Karpas-422 (cell line): Measurements from ENCODE around the gene RALGAPA2. TPM values are rescaled to one million over a fixed set of nuclear protein-coding genes. Genes with fewer than 3 reads are reported as not detected.
A peak's percentile ranks its signal among the peaks of the same experiment; 100 is the strongest.

Experiments used
- DNase-seq: peaks from one replicate; pipeline ENCODE4 v3.0.0-alpha.2; 2015
- H2AFZ ChIP-seq: fragments of 200-600 bp; sonication (generic); 2 replicates; pipeline ENCODE4 v1.6.1; 2014; ENCODE audit warnings: antibody characterized with exemption, low read length, mixed read lengths
- H3K27ac ChIP-seq: fragments of 200-600 bp; sonication (generic); 2 replicates; pipeline ENCODE4 v1.5.1; 2014; ENCODE audit warnings: mild to moderate bottlenecking, low read length, moderate library complexity
- H3K27me3 ChIP-seq: fragments of 200-600 bp; sonication (generic); 2 replicates; pipeline ENCODE4 v1.6.1; 2014; ENCODE audit warnings: low read length, mixed read lengths
- H3K36me3 ChIP-seq: fragments of 200-600 bp; sonication (generic); 2 replicates; pipeline ENCODE4 v1.6.1; 2014; ENCODE audit warnings: low read length, mixed read lengths; ENCODE audit not compliant: insufficient read depth
- H3K4me1 ChIP-seq: fragments of 200-600 bp; sonication (generic); 2 replicates; pipeline ENCODE4 v1.6.1; 2014; ENCODE audit warnings: mild to moderate bottlenecking, low read length, mixed read lengths
- H3K4me2 ChIP-seq: fragments of 200-600 bp; sonication (generic); 2 replicates; pipeline ENCODE4 v1.6.1; 2014; ENCODE audit warnings: low read length, low read depth, mild to moderate bottlenecking; ENCODE audit not compliant: poor library complexity, severe bottlenecking
- H3K4me3 ChIP-seq: fragments of 200-600 bp; sonication (generic); 2 replicates; pipeline ENCODE4 v1.5.1; 2014; ENCODE audit warnings: mild to moderate bottlenecking, antibody characterized with exemption, low read length, mixed read lengths
- H3K79me2 ChIP-seq: fragments of 200-600 bp; sonication (generic); 2 replicates; pipeline ENCODE4 v1.6.1; 2014; ENCODE audit warnings: mild to moderate bottlenecking, low read length, mixed read lengths
- H3K9ac ChIP-seq: fragments of 200-600 bp; sonication (generic); 2 replicates; pipeline ENCODE4 v1.6.0; 2014; ENCODE audit warnings: low read length
- H3K9me2 ChIP-seq: fragments of 200-600 bp; sonication (generic), shearing (Covaris generic); replicated peaks from 2 replicates; pipeline ENCODE4 v1.6.0; 2014; ENCODE audit warnings: mild to moderate bottlenecking, low read length, moderate library complexity; ENCODE audit not compliant: insufficient read depth
- H3K9me3 ChIP-seq: fragments of 300-700, 200-600 bp; sonication (generic); 2 replicates; pipeline ENCODE4 v1.6.1; 2014; ENCODE audit warnings: low read length, mixed read lengths
- H4K20me1 ChIP-seq: fragments of 200-600 bp; sonication (generic); 2 replicates; pipeline ENCODE4 v1.6.1; 2014; ENCODE audit warnings: mild to moderate bottlenecking, antibody characterized with exemption, low read length, low read depth; ENCODE audit not compliant: insufficient read depth
- total RNA-seq: library from RNA; depleted of rRNA; stranded (reverse); fragments of >200 nt; shearing (Covaris generic); gene quantifications from 2 replicates; pipeline ENCODE4 v1.2.3, GENCODE V29; 2014; ENCODE audit warnings: low replicate concordance

RALGAPA2 gene
- total RNA-seq, 1 experiment from 2014 or later = 6.3 TPM

DNA sequence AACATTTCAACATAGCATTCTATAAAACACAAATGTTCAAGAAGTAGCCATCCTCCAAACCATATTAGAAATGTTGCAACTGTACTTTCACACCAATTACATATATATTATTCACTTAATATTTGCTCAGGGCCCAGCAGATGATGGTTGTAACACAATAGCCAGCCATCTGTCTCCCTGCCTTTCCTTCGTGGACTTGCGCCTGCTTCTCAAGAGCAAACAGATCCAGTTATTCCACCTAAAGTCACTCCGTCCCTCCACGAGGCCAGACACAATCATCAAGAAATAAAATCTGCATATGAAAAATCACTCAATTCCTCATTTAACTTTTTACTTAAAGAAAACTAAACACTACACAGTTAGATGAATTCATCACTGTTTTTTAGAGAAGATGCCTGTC is 160.4 kb downstream of the RALGAPA2 start:
- Histone ChIP-seq H3K4me3 (no peak overlapping the region), H2AFZ (no peak overlapping the region), H3K79me2 (no peaks in the 10 kb centered on the region), H3K27me3 (no peaks in the 10 kb centered on the region), H3K4me2 (no peak overlapping the region), H3K9ac (no peak overlapping the region), H3K9me3 (no peaks in the 10 kb centered on the region), H3K4me1 (no peaks in the 10 kb centered on the region), H3K36me3 (no peaks in the 10 kb centered on the region), H3K27ac (no peak overlapping the region), H3K9me2 (no peaks in the 10 kb centered on the region), H4K20me1 (no peaks in the 10 kb centered on the region)
- DNase-seq = no peak

DNA sequence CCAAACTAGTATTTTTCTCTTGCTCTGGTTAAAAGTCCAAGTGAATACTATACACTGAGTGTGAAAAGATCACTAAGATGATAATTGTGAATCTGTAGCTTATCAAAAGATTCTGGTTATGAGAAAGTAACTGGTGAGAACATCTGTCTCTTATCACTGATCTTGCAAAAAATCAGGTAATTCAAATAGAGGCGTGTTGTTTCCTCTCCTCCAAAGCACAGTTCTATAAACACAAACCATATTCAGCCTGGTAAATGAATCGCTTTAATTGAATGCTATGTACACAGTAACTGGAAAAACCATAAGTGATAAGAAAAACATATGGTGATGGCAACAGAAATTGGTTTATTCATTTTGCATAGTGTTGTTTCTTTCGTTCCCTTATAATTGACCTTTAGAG is 161.0 kb downstream of the RALGAPA2 start:
- Histone ChIP-seq H3K9me3 (no peaks in the 10 kb centered on the region), H3K27me3 (no peaks in the 10 kb centered on the region), H3K79me2 (no peaks in the 10 kb centered on the region), H3K4me2 (no peak overlapping the region), H3K9me2 (no peaks in the 10 kb centered on the region), H3K4me1 (no peaks in the 10 kb centered on the region), H3K4me3 (no peak overlapping the region), H3K27ac (no peak overlapping the region), H4K20me1 (no peaks in the 10 kb centered on the region), H3K9ac (no peak overlapping the region), H3K36me3 (no peaks in the 10 kb centered on the region), H2AFZ (no peak overlapping the region)
- DNase-seq = no peak

GRCh38 chr20:20549704-20550103 is 162.7 kb downstream of the RALGAPA2 start:
- H3K36me3 ChIP-seq = no peaks in the 10 kb centered on the region
- H3K4me2 ChIP-seq = no peak overlapping the region
- H3K9ac ChIP-seq = no peak overlapping the region
- no peak overlapping the region for H2AFZ ChIP-seq
- no peaks in the 10 kb centered on the region for H3K4me1 ChIP-seq
- H3K9me2 ChIP-seq = no peaks in the 10 kb centered on the region
- H3K27me3 ChIP-seq = no peaks in the 10 kb centered on the region
- DNase-seq = no peak
- H3K27ac ChIP-seq = no peak overlapping the region
- no peaks in the 10 kb centered on the region for H4K20me1 ChIP-seq
- H3K9me3 ChIP-seq = no peaks in the 10 kb centered on the region
- no peak overlapping the region for H3K4me3 ChIP-seq
- no peaks in the 10 kb centered on the region for H3K79me2 ChIP-seq

- H3K27ac ChIP-seq = no peak overlapping the region
These were observed 163.2 kb downstream of the RALGAPA2 start for GRCh38 chr20:20549267-20549612.

GRCh38 chr20:20548527-20549266 is 163.7 kb downstream of the RALGAPA2 start:
- no peaks in the 10 kb centered on the region for H3K4me1 ChIP-seq
- H2AFZ ChIP-seq = no peak overlapping the region
- H3K79me2 ChIP-seq = no peaks in the 10 kb centered on the region
- H3K4me2 ChIP-seq = no peak overlapping the region
- H3K4me3 ChIP-seq = no peak overlapping the region
- DNase-seq = no peak
- no peaks in the 10 kb centered on the region for H3K9me2 ChIP-seq
- no peaks in the 10 kb centered on the region for H4K20me1 ChIP-seq
- no peaks in the 10 kb centered on the region for H3K36me3 ChIP-seq
- no peak overlapping the region for H3K9ac ChIP-seq
- no peaks in the 10 kb centered on the region for H3K27me3 ChIP-seq
- H3K9me3 ChIP-seq = no peaks in the 10 kb centered on the region
- no peak overlapping the region for H3K27ac ChIP-seq

More at GRCh38 chr20:20549267-20549612, 163.2 kb downstream of the RALGAPA2 start:
- H3K9me3 ChIP-seq = no peaks in the 10 kb centered on the region
- no peak overlapping the region for H3K4me2 ChIP-seq
- H3K4me3 ChIP-seq = no peak overlapping the region
- H2AFZ ChIP-seq = no peak overlapping the region
- no peaks in the 10 kb centered on the region for H3K4me1 ChIP-seq
- no peaks in the 10 kb centered on the region for H3K36me3 ChIP-seq
- no peaks in the 10 kb centered on the region for H3K79me2 ChIP-seq
- DNase-seq = no peak
- no peaks in the 10 kb centered on the region for H3K9me2 ChIP-seq
- H3K27me3 ChIP-seq = no peaks in the 10 kb centered on the region
- H3K9ac ChIP-seq = no peak overlapping the region
- no peaks in the 10 kb centered on the region for H4K20me1 ChIP-seq

- H3K4me2 ChIP-seq = no peak overlapping the region
- DNase-seq = no peak
- H3K9ac ChIP-seq = no peak overlapping the region
- no peaks in the 10 kb centered on the region for H3K36me3 ChIP-seq
- no peaks in the 10 kb centered on the region for H3K9me2 ChIP-seq
- H4K20me1 ChIP-seq = no peaks in the 10 kb centered on the region
- no peak overlapping the region for H3K4me3 ChIP-seq
- no peak overlapping the region for H2AFZ ChIP-seq
- no peaks in the 10 kb centered on the region for H3K27me3 ChIP-seq
- H3K9me3 ChIP-seq = no peaks in the 10 kb centered on the region
- no peaks in the 10 kb centered on the region for H3K4me1 ChIP-seq
- no peaks in the 10 kb centered on the region for H3K79me2 ChIP-seq
- no peak overlapping the region for H3K27ac ChIP-seq
These were observed 164.6 kb downstream of the RALGAPA2 start for GRCh38 chr20:20547876-20548266.

DNA sequence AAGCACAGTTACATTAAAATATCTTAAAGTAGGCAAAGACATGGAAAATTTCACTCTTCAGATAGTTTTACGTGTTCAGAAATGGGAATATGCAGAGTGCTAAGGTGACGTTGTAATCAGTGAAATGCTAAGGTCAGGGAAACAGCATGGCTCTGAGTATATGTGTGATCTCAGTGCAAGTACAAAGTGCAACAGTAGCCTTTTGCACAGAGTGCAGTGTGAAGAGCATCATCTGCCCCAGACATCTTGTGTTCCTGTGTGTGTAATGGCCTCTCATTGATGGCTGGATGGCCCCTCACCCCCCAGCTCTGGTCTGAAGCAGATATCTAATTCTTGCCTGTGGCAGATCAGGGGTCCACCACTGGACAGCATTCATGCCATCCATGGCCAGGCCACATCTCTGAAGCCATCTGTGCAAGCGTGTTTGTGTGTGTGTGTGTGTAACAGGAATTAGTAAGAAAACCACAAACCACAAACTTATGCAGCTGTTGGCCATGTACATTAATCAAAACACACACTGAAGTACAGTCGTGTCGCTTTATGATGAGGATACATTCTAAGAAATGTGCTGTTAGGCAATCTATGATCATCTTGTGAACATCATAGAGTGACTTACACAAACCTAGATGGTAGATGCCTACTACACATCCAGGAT is 165.1 kb downstream of the RALGAPA2 start:
- Histone ChIP-seq H4K20me1 (no peaks in the 10 kb centered on the region), H3K4me3 (no peak overlapping the region)

DNA sequence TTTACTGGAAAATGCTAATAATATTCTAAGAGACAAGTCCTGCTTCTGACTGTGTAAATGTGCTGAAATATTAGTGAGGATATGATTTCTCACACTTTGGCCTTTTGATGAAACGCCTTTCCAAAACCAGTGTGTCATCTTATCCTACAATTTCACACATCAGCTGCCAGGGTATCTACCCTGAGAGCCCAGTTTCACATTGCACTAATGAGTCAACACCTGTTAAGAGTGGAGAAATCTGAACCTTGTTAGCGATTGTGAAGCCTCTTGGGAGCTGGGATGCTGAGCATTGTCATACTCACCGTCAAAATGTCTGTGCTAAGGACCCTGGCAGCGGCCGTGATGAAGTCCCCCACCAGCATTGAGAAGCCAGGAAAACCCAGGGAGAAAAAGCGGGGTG is 166.0 kb downstream of the RALGAPA2 start:
- Histone ChIP-seq H2AFZ (no peak overlapping the region), H3K9me2 (no peaks in the 10 kb centered on the region), H3K4me1 (no peaks in the 10 kb centered on the region), H3K36me3 (no peaks in the 10 kb centered on the region), H3K9me3 (no peaks in the 10 kb centered on the region), H3K27me3 (no peaks in the 10 kb centered on the region), H3K9ac (no peak overlapping the region), H3K27ac (no peak overlapping the region), H4K20me1 (no peaks in the 10 kb centered on the region), H3K79me2 (no peaks in the 10 kb centered on the region), H3K4me3 (no peak overlapping the region), H3K4me2 (no peak overlapping the region)
- DNase-seq = no peak

More for the DNA sequence above, 165.1 kb downstream of the RALGAPA2 start:
- Histone ChIP-seq H3K36me3 (no peaks in the 10 kb centered on the region), H2AFZ (no peak overlapping the region), H3K79me2 (no peaks in the 10 kb centered on the region), H3K4me2 (no peak overlapping the region), H3K9me3 (no peaks in the 10 kb centered on the region), H3K4me1 (no peaks in the 10 kb centered on the region), H3K27ac (no peak overlapping the region), H3K27me3 (no peaks in the 10 kb centered on the region), H3K9ac (no peak overlapping the region), H3K9me2 (no peaks in the 10 kb centered on the region)
- DNase-seq = peak; percentile 36
